ENCODE results near the gene TACC2.
"Not testable (repeated sequence)": the region's sequence is repeated elsewhere in the genome, so short reads cannot be mapped to it uniquely, and the experiment has no call there.

The TACC2 gene

DNA sequence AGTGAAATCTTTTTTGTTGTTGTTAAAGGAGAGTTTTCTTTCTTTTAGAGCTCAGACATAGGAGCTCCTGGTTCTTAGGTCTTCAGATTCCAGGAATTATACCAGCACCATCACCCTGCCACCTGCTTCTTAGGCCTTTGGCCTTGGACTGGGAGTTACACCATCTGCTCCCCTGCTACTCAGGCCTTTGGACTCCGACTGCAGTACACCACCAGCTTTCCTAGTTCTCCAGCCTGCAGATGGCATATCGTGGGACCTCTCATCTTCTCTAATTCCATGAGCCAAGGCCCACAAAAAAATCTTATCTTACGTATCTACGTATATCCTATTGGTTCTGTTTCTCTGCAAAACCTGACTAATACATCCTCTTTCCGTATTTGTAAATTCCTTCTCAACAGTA is 5.1 kb upstream of the TACC2 start:
- Histone ChIP-seq H3K4me3 (ENCODE audit: insufficient read depth in 1 of 2, low read depth in 1 of 2, low read length in 2 of 2) (no peak overlapping the region), H3K18ac (ENCODE audit: low read depth in 1 of 2, low read length in 2 of 2) (no peak overlapping the region), H3K4me1 (ENCODE audit: control insufficient read depth, insufficient read depth, low read depth, low read length) (no peaks in the 10 kb centered on the region), H3K23ac (ENCODE audit: low read length in 2 of 2) (no peak overlapping the region), H2BK120ac (ENCODE audit: low read depth, low read length) (no peak overlapping the region), H2BK15ac (ENCODE audit: low read depth, poor library complexity, severe bottlenecking) (no peak overlapping the region), H4K8ac (ENCODE audit: low read length) (no peak overlapping the region), H3K79me1 (replicated peaks; ENCODE audit: low read length, poor library complexity, severe bottlenecking) (no peaks in the 10 kb centered on the region), H4K91ac (ENCODE audit: low read length) (no peak overlapping the region), H2AFZ (ENCODE audit: low read depth, low read length) (no peak overlapping the region), H3K4me2 (ENCODE audit: low read length, poor library complexity, severe bottlenecking) (no peak overlapping the region), H3K14ac (ENCODE audit: low read length in 2 of 2) (no peak overlapping the region), H3K27ac (ENCODE audit: low read length, poor library complexity, severe bottlenecking) (no peak overlapping the region), H2BK12ac (ENCODE audit: low read length in 2 of 2) (no peak overlapping the region), H3K36me3 (ENCODE audit: control insufficient read depth in 1 of 2, insufficient read depth in 2 of 2, low read depth in 1 of 2, low read length in 2 of 2) (no peaks in the 10 kb centered on the region), H3K4ac (ENCODE audit: low read depth in 1 of 2, low read length in 2 of 2) (no peak overlapping the region), H3K27me3 (ENCODE audit: control insufficient read depth in 1 of 2, insufficient read depth in 1 of 2, low read length in 2 of 2) (peaks cover 0 to 5% of the 10 kb centered on the region in 2 experiments), H2BK5ac (ENCODE audit: low read depth, low read length, poor library complexity, severe bottlenecking) (no peak overlapping the region), H3K9me3 (ENCODE audit: control insufficient read depth, low read length) (peaks cover 17% of the 10 kb centered on the region), H2AK5ac (ENCODE audit: low read length, severe bottlenecking) (no peak overlapping the region), H3K9ac (ENCODE audit: low read length) (no peak overlapping the region)
- no peak for DNase-seq
- WGBS = 85% methylated on average over 5 of the region's 5 CpGs

DNA sequence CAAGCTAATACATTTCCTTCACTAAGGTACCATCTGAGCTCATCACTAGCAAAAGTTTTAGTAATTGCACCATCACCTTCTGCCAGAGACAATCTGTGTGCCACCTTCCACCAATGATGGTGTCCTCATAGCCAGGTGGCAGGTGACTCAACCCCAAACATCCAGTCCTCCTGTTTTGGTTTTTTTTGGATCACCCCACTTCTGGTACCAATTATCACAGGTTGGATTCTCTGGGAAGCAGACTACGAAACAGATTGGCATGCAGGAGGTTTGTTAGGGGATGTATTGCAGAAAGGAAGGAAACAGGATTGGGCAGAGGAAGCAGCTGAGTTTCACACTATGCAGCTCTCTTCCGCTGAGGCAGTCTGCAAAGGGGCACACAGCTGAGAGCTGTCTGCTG is 4.5 kb upstream of the TACC2 start:
- Histone ChIP-seq H3K27me3 (ENCODE audit: control insufficient read depth in 1 of 2, insufficient read depth in 1 of 2, low read length in 2 of 2) (peaks cover 0 to 5% of the 10 kb centered on the region in 2 experiments), H4K8ac (ENCODE audit: low read length) (no peak overlapping the region), H3K4ac (ENCODE audit: low read depth in 1 of 2, low read length in 2 of 2) (no peak overlapping the region), H3K18ac (ENCODE audit: low read depth in 1 of 2, low read length in 2 of 2) (no peak overlapping the region), H2BK15ac (ENCODE audit: low read depth, poor library complexity, severe bottlenecking) (no peak overlapping the region), H3K9me3 (ENCODE audit: control insufficient read depth, low read length) (peaks cover 17% of the 10 kb centered on the region), H2BK5ac (ENCODE audit: low read depth, low read length, poor library complexity, severe bottlenecking) (no peak overlapping the region), H3K36me3 (ENCODE audit: control insufficient read depth in 1 of 2, insufficient read depth in 2 of 2, low read depth in 1 of 2, low read length in 2 of 2) (no peaks in the 10 kb centered on the region), H3K4me2 (ENCODE audit: low read length, poor library complexity, severe bottlenecking) (no peak overlapping the region), H3K79me1 (replicated peaks; ENCODE audit: low read length, poor library complexity, severe bottlenecking) (no peaks in the 10 kb centered on the region), H2BK12ac (ENCODE audit: low read length in 2 of 2) (no peak overlapping the region), H2AFZ (ENCODE audit: low read depth, low read length) (no peak overlapping the region), H2AK5ac (ENCODE audit: low read length, severe bottlenecking) (no peak overlapping the region), H2BK120ac (ENCODE audit: low read depth, low read length) (no peak overlapping the region), H3K14ac (ENCODE audit: low read length in 2 of 2) (no peak overlapping the region), H3K9ac (ENCODE audit: low read length) (no peak overlapping the region), H3K27ac (ENCODE audit: low read length, poor library complexity, severe bottlenecking) (no peak overlapping the region), H3K4me3 (ENCODE audit: insufficient read depth in 1 of 2, low read depth in 1 of 2, low read length in 2 of 2) (peak overlapping the region in 1 of 2 experiments; percentile 12), H4K91ac (ENCODE audit: low read length) (no peak overlapping the region), H3K23ac (ENCODE audit: low read length in 2 of 2) (no peak overlapping the region), H3K4me1 (ENCODE audit: control insufficient read depth, insufficient read depth, low read depth, low read length) (no peaks in the 10 kb centered on the region)
- DNase-seq = no peak
- 79% methylated on average over 2 of the region's 2 CpGs for WGBS

DNA sequence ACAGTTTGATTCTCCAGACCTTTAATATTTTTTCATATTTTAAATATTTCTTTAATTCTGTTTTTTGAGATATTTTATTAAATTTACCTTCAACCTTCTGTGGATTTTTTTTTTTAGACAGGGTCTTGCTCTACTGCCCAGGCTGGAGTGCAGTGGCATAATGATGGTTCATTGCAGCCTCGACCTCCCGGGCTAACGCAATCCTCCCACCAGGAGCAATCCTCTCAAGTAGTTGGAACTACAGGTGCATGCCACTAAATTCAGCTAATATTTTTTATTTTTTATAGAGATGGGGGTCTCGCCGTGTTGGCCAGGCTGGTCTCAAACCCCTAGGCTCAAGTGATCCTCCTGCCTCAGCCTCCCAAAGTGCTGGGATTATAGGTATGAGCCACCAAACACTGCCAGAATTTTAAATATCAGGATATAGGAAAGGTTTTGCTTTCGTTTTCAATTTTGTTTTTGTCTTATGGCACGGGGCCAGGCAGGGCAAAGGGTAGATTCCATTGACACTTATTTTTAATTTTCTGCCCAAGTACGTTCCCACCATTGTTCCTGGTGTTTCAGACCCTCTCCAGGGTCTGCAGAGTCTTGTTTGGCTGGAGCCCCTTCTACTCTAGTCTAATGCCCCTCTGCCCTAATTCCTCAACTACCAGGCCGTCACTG is 1.2 kb downstream of the TACC2 start:
- Histone ChIP-seq H3K18ac (ENCODE audit: low read depth in 1 of 2, low read length in 2 of 2) (no peak overlapping the region), H3K27ac (ENCODE audit: low read length, poor library complexity, severe bottlenecking) (no peak overlapping the region), H2BK15ac (ENCODE audit: low read depth, poor library complexity, severe bottlenecking) (no peak overlapping the region), H3K79me1 (replicated peaks; ENCODE audit: low read length, poor library complexity, severe bottlenecking) (no peaks in the 10 kb centered on the region), H3K4me1 (ENCODE audit: control insufficient read depth, insufficient read depth, low read depth, low read length) (no peaks in the 10 kb centered on the region), H3K27me3 (ENCODE audit: control insufficient read depth in 1 of 2, insufficient read depth in 1 of 2, low read length in 2 of 2) (peaks cover 0 to 3% of the 10 kb centered on the region in 2 experiments), H2BK12ac (ENCODE audit: low read length in 2 of 2) (no peak overlapping the region), H2BK120ac (ENCODE audit: low read depth, low read length) (no peak overlapping the region), H2BK5ac (ENCODE audit: low read depth, low read length, poor library complexity, severe bottlenecking) (no peak overlapping the region), H4K91ac (ENCODE audit: low read length) (no peak overlapping the region), H3K9ac (ENCODE audit: low read length) (no peak overlapping the region), H3K4me2 (ENCODE audit: low read length, poor library complexity, severe bottlenecking) (no peak overlapping the region), H2AFZ (ENCODE audit: low read depth, low read length) (no peak overlapping the region), H3K36me3 (ENCODE audit: control insufficient read depth in 1 of 2, insufficient read depth in 2 of 2, low read depth in 1 of 2, low read length in 2 of 2) (no peaks in the 10 kb centered on the region), H3K4me3 (ENCODE audit: insufficient read depth in 1 of 2, low read depth in 1 of 2, low read length in 2 of 2) (no peak overlapping the region), H3K23ac (ENCODE audit: low read length in 2 of 2) (no peak overlapping the region), H3K4ac (ENCODE audit: low read depth in 1 of 2, low read length in 2 of 2) (no peak overlapping the region), H3K14ac (ENCODE audit: low read length in 2 of 2) (no peak overlapping the region), H3K9me3 (ENCODE audit: control insufficient read depth, low read length) (peaks cover 3% of the 10 kb centered on the region), H4K8ac (ENCODE audit: low read length) (no peak overlapping the region), H2AK5ac (ENCODE audit: low read length, severe bottlenecking) (no peak overlapping the region)
- 94% methylated on average over 6 of the region's 9 CpGs for WGBS
- DNase-seq = no peak

DNA sequence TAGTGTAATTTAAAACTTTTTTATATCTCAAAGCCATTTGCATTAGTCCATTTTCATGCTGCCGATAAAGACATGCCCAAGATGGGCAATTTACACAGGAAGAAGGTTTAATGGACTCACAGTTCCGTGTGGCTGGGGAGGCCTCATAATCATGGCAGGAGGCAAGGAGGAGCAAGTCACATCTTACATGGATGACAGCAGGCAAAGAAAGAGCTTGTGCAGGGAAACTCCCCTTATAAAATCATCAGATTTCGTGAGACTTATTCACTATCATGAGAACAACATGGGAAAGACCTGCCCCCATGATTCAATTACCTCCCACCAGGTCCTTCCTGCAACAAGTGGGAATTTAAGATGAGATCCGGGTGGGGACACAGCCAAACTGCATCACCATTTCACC is 2.8 kb downstream of the TACC2 start:
- H4K8ac ChIP-seq (ENCODE audit: low read length); H3K23ac ChIP-seq (ENCODE audit: low read length in 2 of 2); H2AK5ac ChIP-seq (ENCODE audit: low read length, severe bottlenecking); H3K4me2 ChIP-seq (ENCODE audit: low read length, poor library complexity, severe bottlenecking); H2AFZ ChIP-seq (ENCODE audit: low read depth, low read length); H3K4ac ChIP-seq (ENCODE audit: low read depth in 1 of 2, low read length in 2 of 2); H2BK5ac ChIP-seq (ENCODE audit: low read depth, low read length, poor library complexity, severe bottlenecking); H3K79me1 ChIP-seq (replicated peaks; ENCODE audit: low read length, poor library complexity, severe bottlenecking); H3K4me1 ChIP-seq (ENCODE audit: control insufficient read depth, insufficient read depth, low read depth, low read length); H3K14ac ChIP-seq (ENCODE audit: low read length in 2 of 2); H3K18ac ChIP-seq (ENCODE audit: low read depth in 1 of 2, low read length in 2 of 2); H2BK15ac ChIP-seq (ENCODE audit: low read depth, poor library complexity, severe bottlenecking); H3K4me3 ChIP-seq (ENCODE audit: insufficient read depth in 1 of 2, low read depth in 1 of 2, low read length in 2 of 2); H4K91ac ChIP-seq (ENCODE audit: low read length); H3K27me3 ChIP-seq (ENCODE audit: control insufficient read depth in 1 of 2, insufficient read depth in 1 of 2, low read length in 2 of 2); H3K9me3 ChIP-seq (ENCODE audit: control insufficient read depth, low read length); DNase-seq; H3K27ac ChIP-seq (ENCODE audit: low read length, poor library complexity, severe bottlenecking); H2BK12ac ChIP-seq (ENCODE audit: low read length in 2 of 2); H3K9ac ChIP-seq (ENCODE audit: low read length); H3K36me3 ChIP-seq (ENCODE audit: control insufficient read depth in 1 of 2, insufficient read depth in 2 of 2, low read depth in 1 of 2, low read length in 2 of 2); H2BK120ac ChIP-seq (ENCODE audit: low read depth, low read length): not testable (repeated sequence)
- 81% methylated on average over 4 of the region's 4 CpGs for WGBS

Measured in mesenchymal stem cell (in vitro differentiated cells and primary cell).